Anterior cingulate cortex (tissue), 58 donors: ENCODE measurements around the gene KIAA0753.
A peak's percentile ranks its signal among the peaks of the same experiment; 100 is the strongest.
"Not testable (repeated sequence)": the region's sequence is repeated elsewhere in the genome, so short reads cannot be mapped to it uniquely, and the experiment has no call there.

Experiments used
- DNase-seq, 58 donors: peaks; one replicate each; lab custom pipeline; 2025; lab: John Stamatoyannopoulos, UW

KIAA0753 gene

GRCh38 chr17:6605142-6605541 is 35.4 kb downstream of the KIAA0753 start:
- no peak for DNase-seq

DNA sequence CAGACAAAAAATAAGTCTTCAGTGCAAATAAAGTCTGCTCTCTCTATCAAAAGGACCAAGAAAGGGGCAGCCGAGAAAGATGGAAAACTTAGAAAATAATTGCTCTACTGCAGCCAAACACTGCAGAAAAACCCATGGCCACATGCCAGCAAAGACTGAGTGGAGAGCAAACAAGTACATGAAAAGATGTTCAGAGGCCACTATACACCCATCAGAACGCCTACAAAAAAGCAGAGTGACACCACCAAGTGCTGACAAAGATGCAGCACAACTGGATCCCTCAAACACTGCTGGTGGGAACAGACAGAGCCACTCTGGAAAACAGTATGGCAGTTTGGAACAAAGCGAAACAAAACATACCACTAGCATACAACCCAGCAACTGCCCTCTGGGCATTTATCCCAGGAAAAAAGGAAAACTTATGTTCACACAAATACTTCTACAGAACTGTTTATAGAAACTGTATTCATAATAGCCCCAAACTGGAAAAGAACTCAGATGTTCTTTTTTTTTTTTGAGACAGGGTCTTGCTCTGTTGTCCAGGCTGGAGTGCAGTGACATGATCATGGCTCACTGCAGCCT is 36.7 kb downstream of the KIAA0753 start:
- peak in 10 of 58 donors; percentile 0 to 26 (median 10) for DNase-seq

- no peak for DNase-seq
Measured at GRCh38 chr17:6602141-6602540, 38.4 kb downstream of the KIAA0753 start.

DNA sequence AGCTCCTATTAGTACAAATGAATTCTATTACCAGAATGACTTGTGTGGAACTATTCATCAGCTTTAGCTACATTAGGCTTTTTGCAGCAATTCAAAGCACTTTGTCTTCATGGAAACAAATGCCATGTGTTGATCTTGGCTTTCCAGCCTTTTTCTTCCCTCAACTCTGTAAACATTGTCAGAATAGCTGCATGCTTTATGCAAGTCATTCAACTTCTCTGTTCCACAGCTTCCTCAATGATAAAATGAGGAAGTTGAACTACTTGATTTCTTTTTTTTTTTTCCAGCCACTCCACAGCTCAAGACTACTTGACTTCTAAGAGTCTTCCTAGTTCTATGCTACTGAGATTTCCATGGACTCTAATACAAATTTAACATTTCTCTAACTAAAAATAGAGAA is 41.1 kb downstream of the KIAA0753 start:
- peak in 1 of 58 donors; percentile 57 for DNase-seq

GRCh38 chr17:6597727-6598126 is 42.8 kb downstream of the KIAA0753 start:
- no peak for DNase-seq

DNA sequence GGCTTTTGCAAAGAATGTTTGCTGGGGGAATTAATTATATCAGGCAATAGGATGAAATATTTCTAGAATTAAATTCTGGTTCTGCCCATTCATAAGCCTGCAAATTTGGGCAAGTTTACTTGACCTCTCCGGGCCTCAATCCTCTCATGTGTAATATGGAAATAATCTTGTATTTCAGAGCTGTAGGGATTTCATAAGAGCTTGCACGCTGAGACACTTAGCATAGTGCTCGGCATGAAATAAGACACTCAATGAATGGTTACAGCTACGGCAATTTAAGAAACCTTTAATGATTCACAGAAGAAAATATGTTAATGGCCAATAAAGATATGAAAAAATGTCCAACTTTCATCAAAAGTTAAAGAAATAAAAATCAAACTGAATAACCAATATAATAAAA is 43.6 kb downstream of the KIAA0753 start:
- no peak for DNase-seq

GRCh38 chr17:6596511-6596910 is 44.0 kb downstream of the KIAA0753 start:
- DNase-seq = no peak

DNA sequence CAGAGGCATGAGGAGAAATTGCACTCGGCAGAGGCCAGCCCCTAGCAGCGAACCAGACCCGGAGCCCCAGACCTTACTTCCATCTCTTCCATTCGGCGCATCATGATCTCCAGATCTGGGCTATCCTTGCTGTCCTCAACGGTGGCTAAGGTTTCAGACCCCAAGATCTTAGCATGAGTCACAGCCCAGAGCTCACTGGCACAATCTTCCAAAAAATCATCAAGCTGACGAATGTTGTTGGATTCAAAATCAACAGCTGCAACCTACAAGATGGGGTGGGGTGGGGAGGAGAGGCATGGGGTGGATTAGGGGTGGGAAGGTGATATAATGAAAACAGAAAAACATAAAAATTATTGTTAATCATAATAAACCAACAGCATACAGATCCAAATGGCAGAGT is 44.4 kb downstream of the KIAA0753 start:
- no peak for DNase-seq

GRCh38 chr17:6593371-6593770 is 47.1 kb downstream of the KIAA0753 start:
- not testable (repeated sequence) for DNase-seq

- no peak for DNase-seq
Measured at GRCh38 chr17:6592173-6592572, 48.3 kb downstream of the KIAA0753 start.

DNA sequence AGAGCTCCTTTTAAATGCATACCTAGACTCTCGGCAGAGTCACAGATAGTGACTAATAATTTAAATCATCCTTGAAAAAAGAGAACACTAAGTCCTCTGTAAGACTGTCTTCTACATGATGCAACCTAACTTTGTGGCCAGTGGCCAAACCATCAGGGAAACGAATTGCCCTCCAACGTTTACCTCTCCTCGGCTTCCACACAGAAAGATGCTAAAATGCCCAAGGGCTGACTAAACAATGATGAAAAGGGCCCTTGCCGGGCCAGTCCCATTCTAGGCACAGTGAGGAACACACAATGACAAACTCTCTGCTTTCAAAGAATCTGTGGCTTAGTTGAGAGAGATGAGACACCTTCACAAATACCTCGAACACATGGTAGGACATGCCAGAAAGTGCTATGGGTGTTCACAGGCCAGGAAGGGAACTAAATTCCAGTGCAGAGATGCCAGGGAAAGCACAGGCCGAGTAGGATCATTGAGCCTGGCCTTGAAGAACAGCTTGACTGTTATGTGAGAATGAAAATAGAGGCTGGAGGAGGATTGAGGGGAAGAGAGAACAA is 48.8 kb downstream of the KIAA0753 start:
- DNase-seq = no peak

- DNase-seq = no peak
Measured at GRCh38 chr17:6589266-6589946, 51.1 kb downstream of the KIAA0753 start.

DNA sequence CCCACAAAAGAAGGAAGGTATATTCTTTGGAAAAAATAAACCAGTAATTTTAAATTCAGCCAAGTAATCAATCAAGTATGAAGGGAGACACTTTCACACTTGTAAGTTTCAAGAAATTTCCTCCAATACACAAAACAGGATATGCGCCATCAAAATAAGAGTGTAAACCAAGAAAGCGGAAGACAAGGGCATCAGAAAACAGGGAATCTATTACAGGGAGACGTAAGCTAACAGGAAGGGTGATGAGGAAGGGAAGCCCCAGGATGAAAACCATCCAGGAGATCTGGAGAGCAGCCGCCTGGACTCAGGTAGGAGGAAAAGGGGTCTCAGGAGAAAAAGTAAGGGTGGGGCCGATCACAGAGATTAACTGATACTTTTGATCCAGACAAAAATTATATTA is 52.3 kb downstream of the KIAA0753 start:
- no peak for DNase-seq

DNA sequence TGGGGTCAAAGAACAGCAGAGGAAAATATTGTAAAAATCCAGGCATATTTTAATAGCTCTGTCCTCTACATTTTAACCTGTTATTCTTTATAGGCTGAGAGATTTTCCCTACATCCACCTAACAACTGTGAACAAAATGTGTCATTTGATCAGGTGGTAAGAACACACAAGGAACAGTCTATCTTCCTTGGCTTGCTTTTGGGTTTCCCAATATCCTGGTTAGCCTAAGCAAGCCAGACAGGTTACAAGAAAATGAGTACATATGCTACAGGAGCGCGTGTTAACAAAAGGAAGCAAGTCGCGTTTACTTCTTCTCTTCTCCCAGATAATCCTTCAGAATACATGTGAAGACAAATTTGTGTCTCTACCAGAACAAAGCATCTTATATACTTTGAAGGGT is 53.2 kb downstream of the KIAA0753 start:
- DNase-seq = no peak

DNA sequence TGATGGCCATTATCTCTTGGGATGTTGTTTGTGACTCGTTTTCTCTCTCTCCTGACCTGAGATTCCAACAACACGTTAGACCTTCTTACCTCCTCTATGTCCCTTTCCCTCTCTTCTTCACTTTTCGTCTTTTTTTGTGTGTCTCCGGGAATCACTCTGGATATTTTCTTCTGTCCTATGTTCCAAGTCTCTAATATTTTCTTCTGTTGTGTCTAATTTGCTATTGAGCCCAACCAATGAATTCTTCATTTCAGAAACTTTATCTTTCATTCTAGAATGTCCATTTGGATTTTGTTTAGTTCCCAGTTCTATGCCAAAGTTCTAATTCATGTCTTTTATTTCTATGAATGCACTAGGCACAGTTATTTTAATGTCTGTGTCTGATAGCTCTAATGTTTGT is 57.1 kb downstream of the KIAA0753 start:
- DNase-seq = no peak

DNA sequence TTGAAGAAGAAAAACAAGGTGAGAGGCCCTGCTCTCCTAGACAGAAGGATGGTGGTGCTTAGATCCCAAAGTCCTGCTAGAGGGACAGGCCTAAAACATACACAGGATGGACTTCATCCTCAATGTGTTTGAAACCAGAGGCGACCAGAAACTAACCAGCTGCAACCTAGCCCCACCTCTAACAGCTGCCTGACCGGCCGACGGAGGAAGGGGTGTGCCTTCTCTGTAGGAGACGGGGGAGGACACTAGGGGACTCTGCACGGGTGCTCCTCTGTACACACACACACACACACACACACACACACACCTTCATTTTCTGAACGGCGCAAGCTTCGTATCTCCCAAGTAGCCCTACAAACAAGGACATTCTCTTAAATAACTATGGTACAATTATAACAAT is 59.9 kb downstream of the KIAA0753 start:
- DNase-seq = no peak

DNA sequence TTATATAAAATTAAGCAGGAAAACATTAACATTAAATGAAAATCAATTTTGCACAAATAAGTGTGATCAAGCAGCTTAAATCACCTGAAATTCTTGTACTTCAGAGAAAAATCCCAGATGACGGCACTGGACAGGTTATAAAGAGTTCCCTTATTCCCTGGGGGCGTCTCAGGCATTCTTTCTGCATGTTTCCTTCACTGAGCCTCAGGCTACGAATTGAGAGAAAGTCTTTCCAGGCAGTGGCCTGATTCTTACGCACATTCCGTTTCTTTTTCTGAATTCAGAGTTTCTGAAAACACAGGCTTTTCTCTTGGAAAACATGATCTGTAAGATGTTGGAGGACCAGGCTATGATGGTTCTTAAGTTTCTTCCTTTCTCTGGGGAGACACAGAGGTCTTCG is 62.0 kb downstream of the KIAA0753 start:
- no peak for DNase-seq

GRCh38 chr17:6577686-6578263 is 62.7 kb downstream of the KIAA0753 start:
- DNase-seq = no peak

- no peak for DNase-seq
Measured at GRCh38 chr17:6576038-6576785, 64.3 kb downstream of the KIAA0753 start.

- DNase-seq = no peak
Measured at GRCh38 chr17:6575596-6575988, 64.9 kb downstream of the KIAA0753 start.
